CD14-positive monocyte (primary cell): ENCODE measurements around the gene ITPK1. TPM values are rescaled to one million over a fixed set of nuclear protein-coding genes. Genes with fewer than 3 reads are reported as not detected.

ENCODE experiments used
- DNase-seq, 3 donors: peaks; one replicate each; pipeline ENCODE4 v3.0.0-alpha.2; 2011 to 2022
- H2AFZ ChIP-seq: 2 replicates; pipeline ENCODE4 v1.6.0; 2012; ENCODE audit warnings: mild to moderate bottlenecking, low read depth, low read length, inconsistent platforms; ENCODE audit not compliant: insufficient read depth, poor library complexity, severe bottlenecking
- H3K27ac ChIP-seq, 2 donors: 1 replicate in 1 of 2; 2 replicates in 1 of 2; pipeline ENCODE4 v1.5.1; 2012 to 2013; ENCODE audit warnings: low read length in 2 of 2, control low read depth in 1 of 2, inconsistent platforms in 1 of 2, low read depth in 1 of 2, mild to moderate bottlenecking in 1 of 2
- H3K27me3 ChIP-seq, 2 donors: one replicate each; pipeline versions ENCODE4 v1.6.0 to v1.6.1; 2011 to 2013; ENCODE audit warnings: low read length in 2 of 2; ENCODE audit not compliant: control insufficient read depth in 2 of 2, insufficient read depth in 2 of 2
- H3K36me3 ChIP-seq, 2 donors: replicated peaks in 1 of 2; 1 replicate in 1 of 2; 2 replicates in 1 of 2; pipeline versions ENCODE4 v1.5.1 to v1.6.1; 2012 to 2013; ENCODE audit warnings: low read length in 2 of 2, control low read depth in 1 of 2, inconsistent platforms in 1 of 2, mild to moderate bottlenecking in 1 of 2; ENCODE audit not compliant: insufficient read depth in 2 of 2, control insufficient read depth in 1 of 2
- H3K4me1 ChIP-seq, 2 donors: 1 replicate in 1 of 2; 2 replicates in 1 of 2; pipeline versions ENCODE4 v1.5.1 to v1.6.1; 2012 to 2013; ENCODE audit warnings: low read length in 2 of 2, control low read depth in 1 of 2, inconsistent platforms in 1 of 2, mild to moderate bottlenecking in 1 of 2, moderate library complexity in 1 of 2; ENCODE audit not compliant: insufficient read depth in 2 of 2, control insufficient read depth in 1 of 2
- H3K4me2 ChIP-seq: replicated peaks from 2 replicates; pipeline ENCODE3; 2012; ENCODE audit warnings: low read length, moderate library complexity, mild to moderate bottlenecking; ENCODE audit not compliant: poor library complexity, severe bottlenecking; ENCODE audit errors: extremely low read depth
- H3K4me3 ChIP-seq, 3 experiments: fragments of 200-600 bp in 1 of 3; sonication (generic) in 1 of 3; replicated peaks in 1 of 3; 1 replicate in 2 of 3; 2 replicates in 1 of 3; pipeline ENCODE4 v1.5.1; 2011 to 2013; ENCODE audit warnings: low read length in 3 of 3, mild to moderate bottlenecking in 3 of 3, control low read depth in 2 of 3, low read depth in 2 of 3, inconsistent platforms in 1 of 3, moderate library complexity in 1 of 3
- H3K79me2 ChIP-seq: 2 replicates; pipeline ENCODE4 v1.6.0; 2012; ENCODE audit warnings: mild to moderate bottlenecking, control low read depth, inconsistent platforms, low read length, moderate library complexity; ENCODE audit not compliant: insufficient read depth
- H3K9ac ChIP-seq: 2 replicates; pipeline ENCODE4 v1.6.0; 2017; ENCODE audit warnings: low read length, mild to moderate bottlenecking; ENCODE audit not compliant: insufficient read depth, poor library complexity, severe bottlenecking
- H3K9me3 ChIP-seq, 2 donors: replicated peaks in 1 of 2; 1 replicate in 1 of 2; 2 replicates in 1 of 2; pipeline versions ENCODE4 v1.5.1 to v1.6.1; 2012 to 2013; ENCODE audit warnings: low read length in 2 of 2, control low read depth in 1 of 2; ENCODE audit not compliant: control insufficient read depth in 1 of 2, insufficient read depth in 1 of 2
- H4K20me1 ChIP-seq: 2 replicates; pipeline ENCODE4 v1.6.0; 2012; ENCODE audit warnings: mild to moderate bottlenecking, low read length, control low read depth, moderate library complexity; ENCODE audit not compliant: insufficient read depth
- H3K27ac Mint-ChIP-seq, 7 donors: one replicate each; pipeline ENCODE4 v1.8.0; 2020; ENCODE audit warnings: mild to moderate bottlenecking in 7 of 7, mixed read lengths in 7 of 7, moderate library complexity in 6 of 7, inconsistent platforms in 2 of 7
- H3K27me3 Mint-ChIP-seq, 3 donors: one replicate each; pipeline ENCODE4 v1.8.0; 2021 to 2022; ENCODE audit warnings: low read depth in 3 of 3, mild to moderate bottlenecking in 3 of 3, mixed read lengths in 3 of 3, moderate library complexity in 3 of 3, inconsistent platforms in 1 of 3
- H3K36me3 Mint-ChIP-seq, 2 donors: one replicate each; pipeline ENCODE4 v1.8.0; 2020; ENCODE audit warnings: mixed read lengths in 2 of 2, inconsistent platforms in 1 of 2, mild to moderate bottlenecking in 1 of 2
- H3K4me1 Mint-ChIP-seq: one replicate; pipeline ENCODE4 v1.8.0; 2020; ENCODE audit warnings: mild to moderate bottlenecking, mixed read lengths
- H3K4me3 Mint-ChIP-seq, 2 donors: one replicate each; pipeline ENCODE4 v1.8.0; 2020; ENCODE audit warnings: mild to moderate bottlenecking in 2 of 2, mixed read lengths in 2 of 2, moderate library complexity in 1 of 2
- H3K9me3 Mint-ChIP-seq, 7 donors: one replicate each; pipeline ENCODE4 v1.8.0; 2020 to 2022; ENCODE audit warnings: mixed read lengths in 7 of 7, mild to moderate bottlenecking in 6 of 7, moderate library complexity in 6 of 7, inconsistent platforms in 2 of 7
- WGBS: methylation state at CpG from one replicate; pipeline ENCODE4 v1.1.5; 2013; ENCODE audit warnings: missing lambda C conversion rate; ENCODE audit not compliant: insufficient coverage; 5-methylcytosine and 5-hydroxymethylcytosine counted together
- intact Hi-C, 2 donors: fragments of 100-400 bp; cut with micrococcal nuclease; formaldehyde crosslinking; loops; one replicate each; pipeline versions ENCODE4 v1.15.0 to v1.15.1; 2023
- polyA plus RNA-seq, 3 donors: library from polyadenylated mRNA; depleted of rRNA in 1 of 3; unstranded in 2 of 3; stranded (reverse) in 1 of 3; fragments of 300-500 nt in 2 of 3; fragments of >200 nt in 1 of 3; fragmentation: Illumina TruSeq in 2 of 3; gene quantifications; 1 replicate in 2 of 3; 2 replicates in 1 of 3; pipeline ENCODE4 v1.2.3, GENCODE V29; 2012 to 2021
- TF ChIP-seq, protein P1 (sequence below): fragments of 200-600 bp; IDR thresholded peaks from one replicate; pipeline ENCODE4 v1.8.0; 2022; ENCODE audit warnings: antibody characterized with exemption, mild to moderate bottlenecking

ITPK1 gene
- polyA plus RNA-seq, 3 donors: 57.1 to 144 (median 63.0) TPM

DNA sequence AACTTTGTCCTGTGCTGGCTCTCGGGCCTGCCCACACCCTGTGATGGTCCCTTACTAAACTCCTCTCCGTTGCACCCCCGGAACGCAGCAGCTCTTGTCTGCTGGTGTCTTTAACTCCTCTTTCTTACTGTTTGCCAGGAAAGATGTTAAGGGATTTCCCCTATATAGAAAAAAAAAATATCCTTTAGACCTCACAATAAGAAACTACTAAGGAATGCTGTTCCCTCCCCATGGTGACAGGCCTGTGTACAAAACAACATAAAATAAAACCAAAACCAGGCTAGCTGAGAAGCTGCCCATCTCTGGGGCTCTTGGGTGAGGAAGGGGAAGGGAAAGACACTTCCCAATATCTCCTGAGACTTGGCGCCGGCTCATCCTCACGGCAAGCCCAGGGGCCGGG is 97.4 kb downstream of the ITPK1 start:
- H3K27ac ChIP-seq: peak overlapping the region in 1 of 2 donors; percentile 48
- WGBS: 98% methylated on average over 5 of the region's 8 CpGs
- no peak overlapping the region for H3K4me2 ChIP-seq

DNA sequence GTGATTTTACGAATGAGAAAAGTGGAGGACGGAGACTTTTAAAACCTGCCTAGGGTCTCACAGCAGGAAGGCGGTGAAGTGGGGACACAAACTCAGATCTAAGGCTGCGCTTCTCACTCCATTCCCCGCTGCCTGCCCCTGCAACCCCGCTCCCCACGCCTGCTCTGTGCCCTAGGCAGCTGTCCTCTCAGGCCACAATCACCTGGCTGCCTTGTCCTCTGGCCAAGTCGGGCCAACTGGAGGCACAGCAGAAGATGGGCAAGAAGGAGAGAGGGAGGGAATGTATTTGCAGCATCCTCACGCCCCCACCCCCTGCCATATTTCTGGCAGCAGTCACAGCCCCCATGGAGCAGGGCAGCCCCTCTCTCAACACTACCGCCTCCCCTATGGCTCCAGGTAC is 97.8 kb downstream of the ITPK1 start:
- no peak overlapping the region for H3K9ac ChIP-seq
- no peaks in the 10 kb centered on the region for H3K9me3 ChIP-seq
- no peak for DNase-seq
- peak overlapping the region in 1 of 2 donors; percentile 48 for H3K27ac ChIP-seq
- peaks cover 100% of the 10 kb centered on the region for H4K20me1 ChIP-seq
- Mint-ChIP-seq H3K4me3 (no peak overlapping the region), H3K27me3 (peaks cover 0 to 2% (median 0%) of the 10 kb centered on the region in 3 donors), H3K4me1 (peaks cover 27% of the 10 kb centered on the region), H3K36me3 (peaks cover 37 to 57% of the 10 kb centered on the region in 2 donors), H3K9me3 (peaks cover 0 to 4% (median 0%) of the 10 kb centered on the region in 7 donors), H3K27ac (peak overlapping the region in 2 of 7 donors; percentile 35 to 67)
- H3K79me2 ChIP-seq: peaks cover 94% of the 10 kb centered on the region
- H3K4me1 ChIP-seq: peaks cover 18 to 24% of the 10 kb centered on the region in 2 donors
- H3K27me3 ChIP-seq: no peaks in the 10 kb centered on the region
- intact Hi-C loops: no loop called here
- H2AFZ ChIP-seq: no peak overlapping the region
- H3K36me3 ChIP-seq: peaks cover 26 to 49% of the 10 kb centered on the region in 2 donors
- no peak overlapping the region for H3K4me3 ChIP-seq
- no peak overlapping the region for H3K4me2 ChIP-seq
- 98% methylated on average over 5 of the region's 10 CpGs for WGBS
- TF ChIP-seq, protein P1, sequence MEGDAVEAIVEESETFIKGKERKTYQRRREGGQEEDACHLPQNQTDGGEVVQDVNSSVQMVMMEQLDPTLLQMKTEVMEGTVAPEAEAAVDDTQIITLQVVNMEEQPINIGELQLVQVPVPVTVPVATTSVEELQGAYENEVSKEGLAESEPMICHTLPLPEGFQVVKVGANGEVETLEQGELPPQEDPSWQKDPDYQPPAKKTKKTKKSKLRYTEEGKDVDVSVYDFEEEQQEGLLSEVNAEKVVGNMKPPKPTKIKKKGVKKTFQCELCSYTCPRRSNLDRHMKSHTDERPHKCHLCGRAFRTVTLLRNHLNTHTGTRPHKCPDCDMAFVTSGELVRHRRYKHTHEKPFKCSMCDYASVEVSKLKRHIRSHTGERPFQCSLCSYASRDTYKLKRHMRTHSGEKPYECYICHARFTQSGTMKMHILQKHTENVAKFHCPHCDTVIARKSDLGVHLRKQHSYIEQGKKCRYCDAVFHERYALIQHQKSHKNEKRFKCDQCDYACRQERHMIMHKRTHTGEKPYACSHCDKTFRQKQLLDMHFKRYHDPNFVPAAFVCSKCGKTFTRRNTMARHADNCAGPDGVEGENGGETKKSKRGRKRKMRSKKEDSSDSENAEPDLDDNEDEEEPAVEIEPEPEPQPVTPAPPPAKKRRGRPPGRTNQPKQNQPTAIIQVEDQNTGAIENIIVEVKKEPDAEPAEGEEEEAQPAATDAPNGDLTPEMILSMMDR: no peak

More for the DNA sequence above, 97.4 kb downstream of the ITPK1 start:
- Histone ChIP-seq H3K4me3 (no peak overlapping the region), H4K20me1 (peaks cover 100% of the 10 kb centered on the region), H3K9ac (no peak overlapping the region), H3K4me1 (peaks cover 18 to 24% of the 10 kb centered on the region in 2 donors), H3K9me3 (no peaks in the 10 kb centered on the region), H3K79me2 (peaks cover 94% of the 10 kb centered on the region), H3K27me3 (no peaks in the 10 kb centered on the region), H3K36me3 (peaks cover 26 to 49% of the 10 kb centered on the region in 2 donors), H2AFZ (no peak overlapping the region)
- intact Hi-C loops: no loop called here
- peaks cover 27% of the 10 kb centered on the region for H3K4me1 Mint-ChIP-seq
- peaks cover 0 to 4% (median 0%) of the 10 kb centered on the region in 7 donors for H3K9me3 Mint-ChIP-seq
- no peak overlapping the region for H3K4me3 Mint-ChIP-seq
- peaks cover 0 to 2% (median 0%) of the 10 kb centered on the region in 3 donors for H3K27me3 Mint-ChIP-seq
- TF ChIP-seq, protein P1: no peak
- DNase-seq: no peak
- H3K36me3 Mint-ChIP-seq: peaks cover 40 to 62% of the 10 kb centered on the region in 2 donors
- H3K27ac Mint-ChIP-seq: peak overlapping the region in 3 of 7 donors; percentile 5 to 67 (median 35)
